DMS153 treated with DMSO at 0.1 percent for 48 hours (cell line): Measurements from ENCODE around the gene URGCP.

ENCODE experiments used
- DNase-seq: peaks from one replicate; lab custom pipeline; 2025; ENCODE audit not compliant: unreplicated experiment; lab: John Stamatoyannopoulos, UW

URGCP gene

GRCh38 chr7:43876976-43877745 is 29.2 kb downstream of the URGCP start:
- no peak for DNase-seq

GRCh38 chr7:43876241-43876640 is 30.2 kb downstream of the URGCP start:
- DNase-seq = no peak

- DNase-seq = no peak
These were observed 33.1 kb downstream of the URGCP start for GRCh38 chr7:43873300-43873699.

GRCh38 chr7:43872406-43873110 is 33.8 kb downstream of the URGCP start:
- DNase-seq = no peak

- DNase-seq = no peak
These were observed 35.3 kb downstream of the URGCP start for GRCh38 chr7:43871064-43871463.

GRCh38 chr7:43870316-43870715 is 36.1 kb downstream of the URGCP start:
- no peak for DNase-seq

- DNase-seq = no peak
These were observed 36.5 kb downstream of the URGCP start for GRCh38 chr7:43869867-43870240.

GRCh38 chr7:43869006-43869866 is 37.2 kb downstream of the URGCP start, which contains the start of gene MRPS24:
Gene MRPS24 (minus strand): TSS chr7:43869517. CDS start chr7:43869495, 22 bp downstream.
- peak; percentile 98 for DNase-seq

GRCh38 chr7:43868681-43869005 is 37.8 kb downstream of the URGCP start:
- no peak for DNase-seq

GRCh38 chr7:43868181-43868580 is 38.2 kb downstream of the URGCP start:
- no peak for DNase-seq

- DNase-seq = no peak
These were observed 41.1 kb downstream of the URGCP start for GRCh38 chr7:43865277-43865676.

GRCh38 chr7:43864126-43864525 is 42.3 kb downstream of the URGCP start:
- DNase-seq = no peak

GRCh38 chr7:43856996-43857395 is 49.4 kb downstream of the URGCP start:
- no peak for DNase-seq

- no peak for DNase-seq
These were observed 50.1 kb downstream of the URGCP start for GRCh38 chr7:43856316-43856715.

- DNase-seq = no peak
These were observed 51.2 kb downstream of the URGCP start for GRCh38 chr7:43855176-43855575.

- DNase-seq = no peak
These were observed 54.6 kb downstream of the URGCP start for GRCh38 chr7:43851805-43852204.

GRCh38 chr7:43850348-43851116 is 55.9 kb downstream of the URGCP start:
- DNase-seq = no peak

GRCh38 chr7:43849047-43849446 is 57.3 kb downstream of the URGCP start:
- no peak for DNase-seq

- DNase-seq = no peak
These were observed 58.9 kb downstream of the URGCP start for GRCh38 chr7:43847496-43847895.

- no peak for DNase-seq
These were observed 61.7 kb downstream of the URGCP start for GRCh38 chr7:43844662-43845061.

- DNase-seq = no peak
These were observed 62.1 kb downstream of the URGCP start for GRCh38 chr7:43844257-43844656.
